Thyroid gland (tissue), 4 donors: ENCODE measurements around the gene SEMA3D. TPM values are rescaled to one million over a fixed set of nuclear protein-coding genes. Genes with fewer than 3 reads are reported as not detected.

Experiments used
- DNase-seq, 2 donors: peaks; one replicate each; pipeline ENCODE4 v3.0.0-alpha.2; 2019
- H3K27ac ChIP-seq, 3 donors: fragments of 200-600 bp; sonication (generic); 1 replicate in 2 of 3; 2 replicates in 1 of 3; pipeline ENCODE4 v1.5.1; 2016 to 2019; ENCODE audit warnings: mild to moderate bottlenecking in 1 of 3, moderate library complexity in 1 of 3
- H3K27me3 ChIP-seq: fragments of 200-600 bp; sonication (generic); one replicate; pipeline ENCODE4 v1.5.1; 2019
- H3K36me3 ChIP-seq, 2 donors: fragments of 200-600 bp; sonication (generic); one replicate each; pipeline ENCODE4 v1.5.1; 2016 to 2019
- H3K4me1 ChIP-seq, 2 donors: fragments of 200-600 bp; sonication (generic); one replicate each; pipeline ENCODE4 v1.5.1; 2017 to 2019
- H3K4me3 ChIP-seq, 3 donors: fragments of 200-600 bp; sonication (generic); replicated peaks in 1 of 3; 1 replicate in 2 of 3; 2 replicates in 1 of 3; pipeline ENCODE4 v1.5.1; 2016; ENCODE audit warnings: mild to moderate bottlenecking in 1 of 3
- H3K9me3 ChIP-seq: fragments of 200-600 bp; sonication (generic); one replicate; pipeline ENCODE4 v1.5.1; 2017
- CTCF ChIP-seq, 6 experiments: fragments of 200-600 bp in 3 of 6; fragments of 450-650 bp in 3 of 6; sonication (generic) in 3 of 6; IDR thresholded peaks; one replicate each; pipeline ENCODE4 v1.5.1; 2016 to 2019; ENCODE audit warnings: antibody characterized with exemption in 6 of 6, mild to moderate bottlenecking in 2 of 6, inconsistent platforms in 1 of 6, moderate library complexity in 1 of 6
- POLR2A ChIP-seq, 2 donors: fragments of 450-650 bp; IDR thresholded peaks; one replicate each; pipeline ENCODE4 v1.6.1; 2017; ENCODE audit warnings: antibody characterized with exemption in 2 of 2, mild to moderate bottlenecking in 2 of 2, moderate library complexity in 1 of 2
- WGBS, 2 donors: methylation state at CpG; one replicate each; pipeline ENCODE4 v1.1.5; 2017; 5-methylcytosine and 5-hydroxymethylcytosine counted together
- intact Hi-C: fragments of 100-400 bp; cut with DNase I; formaldehyde crosslinking; loops from one replicate; pipeline ENCODE4 v1.15.1; 2023
- total RNA-seq, 4 donors: library from RNA; depleted of rRNA; stranded (reverse); fragments of >200 nt; gene quantifications; one replicate each; pipeline ENCODE4 v1.2.3, GENCODE V29; 2016

SEMA3D gene
- total RNA-seq, 4 donors from 2014 or later, result 65.8 to 131 (median 91.8) TPM

DNA sequence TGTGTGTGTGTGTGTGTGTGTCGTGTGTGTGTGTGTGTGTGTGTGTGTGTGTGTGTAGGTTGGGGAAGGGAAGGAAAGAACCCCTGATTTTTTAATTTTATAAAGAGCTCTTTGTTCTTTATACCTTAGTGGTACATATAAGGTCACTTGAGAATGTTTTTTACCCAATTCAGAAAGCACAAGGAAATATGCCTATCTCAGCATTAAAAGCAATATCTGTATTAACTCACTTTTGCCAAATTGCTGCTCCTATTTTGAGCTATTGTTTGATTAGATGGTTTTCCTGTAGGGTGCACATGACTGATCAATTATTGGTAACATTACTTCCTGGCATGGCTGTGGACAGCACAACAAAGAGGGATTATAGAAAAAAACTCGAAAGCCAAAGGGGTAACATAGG is 60.5 kb downstream of the SEMA3D start:
- DNase-seq, result no peak
- 51 to 76% methylated on average over 2 of the region's 2 CpGs for WGBS, 2 donors
- no peaks in the 10 kb centered on the region for H3K4me1 ChIP-seq

DNA sequence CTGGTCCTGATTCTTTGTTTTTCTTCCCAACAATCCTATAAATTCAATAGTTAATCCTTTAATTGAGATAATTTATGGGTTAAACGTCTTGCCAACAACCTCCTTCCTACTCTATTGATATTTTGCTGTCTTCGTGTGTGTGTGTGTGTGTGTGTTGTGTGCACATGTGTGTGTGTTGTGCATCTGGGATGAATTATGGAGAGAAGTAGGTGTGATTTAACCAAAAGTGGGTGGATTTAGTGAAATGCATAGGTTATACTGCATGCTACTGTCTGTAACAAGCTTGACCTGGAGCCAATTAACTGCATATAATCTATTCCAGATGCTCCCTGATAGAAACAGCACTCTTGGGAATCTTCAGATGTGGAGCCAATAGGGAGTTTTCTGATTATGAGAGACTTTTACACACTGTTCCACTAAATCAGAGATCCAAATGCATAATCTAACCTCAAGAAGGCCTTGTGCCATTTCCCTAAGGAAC is 61.2 kb downstream of the SEMA3D start:
- Histone ChIP-seq H3K27me3 (no peaks in the 10 kb centered on the region), H3K4me1 (no peaks in the 10 kb centered on the region), H3K9me3 (no peaks in the 10 kb centered on the region), H3K36me3 (no peaks in the 10 kb centered on the region), H3K4me3 (no peak overlapping the region), H3K27ac (no peak overlapping the region)
- intact Hi-C loops, result no loop called here
- 65 to 68% methylated on average over 2 of the region's 2 CpGs for WGBS, 2 donors
- no peak for DNase-seq
- TF ChIP-seq POLR2A (IDR thresholded peaks at IDR 0.05) (no peak), CTCF (IDR thresholded peaks at IDR 0.05) (no peak)

More for the DNA sequence above, 60.5 kb downstream of the SEMA3D start:
- Histone ChIP-seq H3K27me3 (no peaks in the 10 kb centered on the region), H3K9me3 (no peaks in the 10 kb centered on the region), H3K36me3 (no peaks in the 10 kb centered on the region), H3K27ac (no peak overlapping the region), H3K4me3 (no peak overlapping the region)
- TF ChIP-seq CTCF (IDR thresholded peaks at IDR 0.05), result no peak
- no peak for TF ChIP-seq POLR2A (IDR thresholded peaks at IDR 0.05)
- intact Hi-C loops, result no loop called here

DNA sequence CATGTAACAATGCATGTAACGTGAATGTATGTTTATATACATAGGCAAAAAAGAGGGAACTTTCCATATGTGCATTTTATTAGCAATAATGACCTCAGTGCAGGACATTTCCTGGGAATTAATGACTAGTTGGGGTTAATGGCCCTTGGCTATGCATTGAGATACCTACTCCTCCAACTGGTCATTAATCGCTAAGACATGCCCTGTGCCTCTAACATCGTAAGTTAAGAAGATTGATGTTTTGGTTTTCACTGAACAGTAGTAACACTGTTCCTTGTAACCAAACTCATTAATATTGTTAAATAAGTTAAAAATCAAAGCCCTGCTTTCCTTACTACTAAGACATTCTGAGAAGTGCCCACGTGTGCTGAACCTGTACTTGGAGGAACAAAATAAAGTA is 61.7 kb downstream of the SEMA3D start:
- DNase-seq, result no peak
- Histone ChIP-seq H3K9me3 (no peaks in the 10 kb centered on the region), H3K4me3 (no peak overlapping the region), H3K27me3 (no peaks in the 10 kb centered on the region), H3K4me1 (no peaks in the 10 kb centered on the region), H3K27ac (no peak overlapping the region), H3K36me3 (no peaks in the 10 kb centered on the region)
- intact Hi-C loops, result no loop called here
- no peak for TF ChIP-seq CTCF (IDR thresholded peaks at IDR 0.05)
- no peak for TF ChIP-seq POLR2A (IDR thresholded peaks at IDR 0.05)
- WGBS, 2 donors, result 90 to 98% methylated on average over 4 of the region's 4 CpGs

DNA sequence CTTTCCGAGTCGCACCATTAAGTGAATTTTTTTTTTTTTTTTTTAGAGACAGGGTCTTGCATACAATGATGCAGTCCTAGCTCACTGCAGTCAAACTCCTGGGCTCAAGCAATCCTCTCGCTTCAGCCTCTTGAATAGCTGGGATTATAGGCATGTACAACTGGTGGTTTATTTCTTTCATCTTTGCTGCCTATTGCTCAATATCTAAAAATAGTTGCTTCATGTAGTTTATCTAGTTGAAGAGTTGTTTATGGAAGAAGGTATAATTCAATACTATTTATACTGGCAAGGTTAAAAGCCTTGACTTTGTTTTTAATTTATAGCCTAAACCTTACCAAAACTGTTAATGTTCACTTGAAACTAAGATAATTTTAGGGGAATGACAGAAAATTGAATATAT is 66.9 kb downstream of the SEMA3D start:
- H3K9me3 ChIP-seq, result no peaks in the 10 kb centered on the region
- intact Hi-C loops, result no loop called here
- no peaks in the 10 kb centered on the region for H3K4me1 ChIP-seq
- H3K27me3 ChIP-seq, result no peaks in the 10 kb centered on the region
- no peaks in the 10 kb centered on the region for H3K36me3 ChIP-seq
- DNase-seq, result no peak
- no peak overlapping the region for H3K27ac ChIP-seq
- H3K4me3 ChIP-seq, result no peak overlapping the region
- TF ChIP-seq CTCF (IDR thresholded peaks at IDR 0.05) (no peak), POLR2A (IDR thresholded peaks at IDR 0.05) (no peak)
- WGBS, 2 donors, result 98 to 99% methylated on average over 3 of the region's 3 CpGs

DNA sequence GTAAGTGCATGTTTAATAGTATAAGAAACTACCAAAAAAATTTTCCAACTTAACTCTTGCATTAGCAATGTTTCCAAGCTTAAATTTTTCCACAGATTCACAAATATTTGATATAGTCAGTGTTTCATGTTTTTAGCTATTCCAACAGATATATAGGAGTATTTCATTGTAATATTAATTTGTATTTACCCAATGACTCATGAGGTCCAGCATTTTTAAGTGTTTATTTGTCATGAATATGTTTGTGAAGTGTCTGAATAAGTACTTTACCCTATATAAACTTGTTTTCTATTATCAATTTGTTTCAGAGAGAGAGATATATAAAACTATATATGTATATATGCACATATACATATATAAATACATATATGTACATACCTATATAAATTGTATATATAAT is 71.0 kb downstream of the SEMA3D start:
- Histone ChIP-seq H3K4me1 (peaks cover 8 to 13% of the 10 kb centered on the region in 2 donors), H3K4me3 (no peak overlapping the region), H3K27ac (no peak overlapping the region), H3K9me3 (no peaks in the 10 kb centered on the region), H3K27me3 (no peaks in the 10 kb centered on the region), H3K36me3 (no peaks in the 10 kb centered on the region)
- DNase-seq, result no peak
- intact Hi-C loops, result no loop called here
- TF ChIP-seq POLR2A (IDR thresholded peaks at IDR 0.05), result no peak
- TF ChIP-seq CTCF (IDR thresholded peaks at IDR 0.05), result no peak
